Colon (tissue), 2 donors: Measurements from ENCODE around the gene TMEM132C.

ENCODE experiments used
- FAIRE-seq: peaks from 2 replicates; lab custom pipeline; 2012; peaks lifted over from hg19 to GRCh38; lab: Jason Lieb, UNC
- donor health status: control.
- donor health status: control.

The TMEM132C gene

DNA sequence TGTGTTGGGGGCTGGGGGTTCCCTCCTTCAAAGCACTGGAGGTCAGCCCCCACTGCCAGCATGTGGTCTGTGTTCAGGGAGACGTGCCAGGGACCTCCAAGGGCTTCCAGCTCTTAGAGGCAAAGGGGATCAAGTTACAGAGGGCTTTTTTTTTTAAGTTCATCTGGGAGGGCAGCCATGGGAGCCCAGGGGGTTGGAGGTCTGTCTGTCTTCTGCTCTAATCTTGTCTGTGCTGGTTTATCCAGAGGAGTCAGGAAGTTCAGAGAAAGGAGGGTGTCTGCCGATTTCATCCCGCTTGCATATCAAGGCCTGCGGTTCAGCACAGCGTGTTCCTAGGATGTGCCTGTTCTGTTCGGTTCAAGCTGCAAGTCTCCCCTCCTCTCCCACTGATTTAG lies 72.2 kb downstream of the TMEM132C start:
- FAIRE-seq, result no peak

DNA sequence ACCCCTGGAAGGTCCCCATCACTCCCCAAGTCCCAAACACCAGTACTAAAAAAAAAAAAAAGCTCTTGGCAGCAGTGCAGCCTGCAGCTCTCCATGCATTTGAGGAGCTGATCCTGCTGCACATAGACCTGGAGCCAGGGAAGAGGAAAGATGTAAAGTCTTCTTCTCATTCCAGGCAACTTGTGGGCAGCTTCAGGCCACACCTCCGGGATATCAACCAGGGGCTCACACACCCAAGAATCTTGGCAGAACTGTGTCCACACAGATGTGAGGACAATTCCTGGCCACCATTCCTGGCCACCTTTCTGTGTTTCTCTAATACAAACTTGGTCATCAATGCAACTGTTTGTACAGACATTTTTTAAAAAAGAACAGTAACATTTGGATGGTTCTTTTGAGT lies 72.7 kb downstream of the TMEM132C start:
- no peak for FAIRE-seq

DNA sequence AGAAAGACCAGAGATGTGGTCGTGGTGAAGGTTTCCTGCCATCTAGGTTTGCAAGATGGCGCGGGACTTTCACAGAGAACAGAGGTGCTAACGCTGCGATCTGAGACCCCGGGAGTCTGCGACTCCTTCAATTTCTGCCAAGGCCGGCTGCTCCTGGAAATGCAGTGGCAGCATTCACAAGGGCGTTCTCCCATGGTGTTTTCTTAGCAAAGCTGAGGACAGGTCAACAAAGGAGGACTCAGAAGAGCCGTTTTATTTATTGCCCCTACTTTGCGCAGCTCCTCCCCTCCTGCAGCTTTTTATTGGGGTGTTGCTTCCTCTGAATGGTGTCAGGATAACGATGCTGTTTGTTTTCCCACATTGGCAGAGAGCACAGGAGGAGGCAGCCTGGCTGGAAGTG lies 86.3 kb downstream of the TMEM132C start:
- FAIRE-seq, result no peak

DNA sequence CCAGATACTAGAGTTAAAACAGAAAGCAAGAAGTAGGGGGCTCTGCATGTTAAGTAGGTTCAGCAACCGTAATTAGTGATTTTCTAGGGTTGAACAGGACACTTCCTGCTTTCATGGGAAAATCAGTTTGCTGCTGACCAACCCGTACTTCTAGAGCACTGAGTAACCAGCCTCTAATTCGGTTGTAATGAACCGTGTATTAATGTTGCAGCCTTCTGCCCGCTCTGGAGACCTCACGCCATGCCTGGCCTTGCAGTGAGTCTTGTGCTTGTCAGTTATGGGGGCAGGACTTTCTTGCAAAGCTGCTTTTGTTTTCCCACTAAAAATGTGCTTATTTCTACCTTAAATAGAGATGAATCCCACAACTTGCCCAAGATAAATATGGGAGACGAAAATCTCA lies 89.6 kb downstream of the TMEM132C start:
- FAIRE-seq, result no peak

GRCh38 chr12:128361400-128361995 lies 94.5 kb downstream of the TMEM132C start:
- FAIRE-seq, result no peak

DNA sequence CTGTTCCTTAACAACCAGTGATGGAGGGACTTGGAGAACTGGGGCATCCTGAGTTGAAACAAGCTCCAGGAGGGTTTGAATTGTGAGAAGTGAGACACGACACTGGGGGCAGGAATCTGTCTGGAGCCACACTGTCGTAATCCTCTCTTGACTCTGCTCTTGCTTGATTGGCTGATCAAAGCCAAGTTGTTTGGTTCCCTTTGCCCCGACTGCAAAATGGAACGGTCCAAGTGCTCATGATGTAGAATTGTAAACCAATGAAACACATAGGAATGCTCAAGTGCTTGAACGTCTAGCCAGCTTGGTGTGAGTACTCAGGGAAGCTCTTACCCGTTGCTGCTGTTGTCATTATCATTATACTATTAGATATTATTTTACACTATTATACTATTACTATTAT lies 98.1 kb downstream of the TMEM132C start:
- FAIRE-seq, result no peak

DNA sequence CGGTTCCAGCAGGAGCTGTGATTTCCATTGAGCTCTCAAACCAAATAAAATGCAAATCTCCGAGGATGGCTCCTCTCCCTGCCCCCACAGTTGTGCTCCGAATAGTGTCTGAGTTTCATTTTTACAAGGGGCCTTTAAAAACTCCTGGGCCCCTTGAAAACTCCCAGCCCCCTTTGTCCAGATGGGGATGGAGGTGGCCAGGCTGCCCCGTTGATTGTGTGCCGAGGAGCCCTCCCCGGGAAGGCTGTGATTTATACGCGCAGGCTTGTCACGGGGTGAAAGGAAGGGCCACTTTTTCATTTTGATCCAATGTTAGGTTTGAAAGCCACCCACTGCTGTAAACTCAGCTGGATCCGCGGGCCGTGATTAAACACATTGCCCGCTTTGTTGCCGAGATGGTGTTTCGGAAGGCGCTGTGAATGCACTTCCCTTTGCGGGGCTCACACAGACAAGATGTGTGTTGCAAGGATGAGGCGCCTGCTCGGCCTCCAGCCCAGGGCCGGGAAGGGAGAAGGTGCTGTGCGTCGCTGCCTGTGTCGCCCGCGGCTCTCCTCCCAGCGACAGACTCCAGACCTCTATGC lies 98.8 kb downstream of the TMEM132C start:
- FAIRE-seq, result no peak

- FAIRE-seq, result no peak
These were observed 101.0 kb downstream of the TMEM132C start for GRCh38 chr12:128367961-128368360.

GRCh38 chr12:128381541-128381940 lies 114.6 kb downstream of the TMEM132C start:
- FAIRE-seq, result no peak

GRCh38 chr12:128381946-128382345 lies 115.0 kb downstream of the TMEM132C start:
- no peak for FAIRE-seq

GRCh38 chr12:128382946-128383345 lies 116.0 kb downstream of the TMEM132C start:
- FAIRE-seq, result no peak

- no peak for FAIRE-seq
These were observed 116.5 kb downstream of the TMEM132C start for GRCh38 chr12:128383357-128383937.

- no peak for FAIRE-seq
These were observed 118.8 kb downstream of the TMEM132C start for GRCh38 chr12:128385736-128386135.

DNA sequence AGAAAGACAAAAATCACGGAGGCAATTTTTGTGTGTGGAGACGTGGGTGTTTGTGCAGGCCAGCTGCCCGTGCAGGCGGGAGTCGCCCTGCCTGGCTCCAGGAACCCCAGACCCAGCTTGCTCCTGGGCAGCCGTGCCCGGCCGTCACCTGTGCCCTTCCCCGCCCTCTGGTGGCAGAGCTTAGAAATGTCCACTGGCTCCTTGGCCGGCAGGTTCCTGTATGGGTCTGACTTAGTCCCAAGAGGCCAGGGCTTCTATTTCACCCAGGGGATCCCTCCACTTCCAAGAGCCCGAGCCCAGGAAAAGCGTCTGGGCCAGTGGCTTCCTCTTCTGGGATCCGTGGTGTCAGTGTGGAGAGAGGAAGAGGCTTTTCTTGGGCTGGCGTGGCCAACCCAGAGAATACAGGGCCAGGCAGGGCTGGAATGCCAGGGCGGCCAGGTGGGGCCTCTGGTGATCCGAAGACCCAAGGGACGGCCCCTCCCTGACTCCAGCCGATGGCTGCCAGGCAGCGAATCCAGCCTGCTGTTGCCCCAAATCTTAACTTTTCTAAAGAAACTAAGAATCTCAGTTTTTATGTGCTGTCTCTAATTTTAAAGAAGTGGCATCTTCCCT lies 120.9 kb downstream of the TMEM132C start:
- no peak for FAIRE-seq

DNA sequence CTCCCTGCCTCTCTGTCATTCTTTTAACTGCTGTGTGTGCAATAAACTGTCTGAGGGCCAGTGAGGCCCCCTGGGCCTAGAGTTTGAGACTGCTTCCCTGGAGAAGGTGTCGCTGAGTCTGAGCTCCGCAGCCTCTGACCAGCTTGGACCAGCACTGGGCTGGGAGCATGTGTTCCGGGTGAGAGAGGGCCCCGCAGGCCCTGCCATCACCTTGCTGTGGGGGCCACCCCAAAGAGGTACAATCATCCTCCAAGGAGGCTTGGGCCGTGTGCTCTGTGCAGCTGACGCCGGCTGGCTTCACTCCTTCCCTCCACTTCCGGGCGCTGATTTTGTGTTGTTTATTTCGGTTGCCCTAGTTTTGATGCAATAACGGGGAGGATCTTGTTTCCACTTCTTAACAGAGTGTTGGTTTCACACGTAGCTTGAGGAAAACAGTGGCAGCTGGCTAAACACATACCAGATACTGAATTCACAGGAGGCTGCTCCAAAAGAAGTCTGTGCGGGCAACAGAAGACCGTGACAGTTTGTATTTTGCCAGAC lies 121.6 kb downstream of the TMEM132C start:
- FAIRE-seq, result no peak

DNA sequence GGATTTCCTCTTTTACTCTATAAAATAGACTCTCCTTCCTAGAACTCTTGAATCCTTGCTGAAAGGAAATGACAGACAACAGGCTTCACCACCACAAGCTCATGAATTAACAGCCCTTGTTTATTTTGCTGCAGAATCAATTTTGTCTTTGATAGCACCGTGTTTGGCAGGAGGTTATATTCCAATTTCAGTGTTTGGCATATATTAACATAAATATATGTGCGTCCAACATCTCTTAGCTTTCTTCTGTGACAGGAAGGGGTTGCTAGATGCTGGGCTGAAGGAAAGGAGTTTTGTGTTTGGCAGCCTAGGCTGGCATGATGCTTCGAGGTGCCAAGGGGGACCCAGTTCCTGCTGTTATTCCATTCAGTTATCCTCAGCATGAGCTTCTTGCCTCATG lies 126.4 kb downstream of the TMEM132C start:
- no peak for FAIRE-seq

DNA sequence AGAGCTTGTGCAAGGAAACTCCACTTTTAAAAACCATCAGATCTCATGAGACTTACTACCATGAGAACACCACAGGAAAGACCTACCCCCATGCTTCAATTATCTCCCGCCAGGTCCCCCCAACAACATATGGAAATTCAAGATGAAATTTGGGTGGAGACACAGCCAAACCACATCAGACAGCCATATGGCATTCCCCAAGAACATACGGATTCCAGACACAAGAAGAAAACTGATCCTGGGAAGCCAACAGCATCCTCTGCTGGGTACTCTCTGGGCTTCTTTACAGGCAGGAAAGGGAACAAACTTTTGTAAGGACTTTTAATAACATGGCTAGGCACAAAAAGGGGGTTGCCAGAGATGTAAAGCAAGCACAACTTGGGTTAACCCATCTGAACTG lies 127.2 kb downstream of the TMEM132C start:
- FAIRE-seq, result no peak

GRCh38 chr12:128399253-128399652 lies 132.3 kb downstream of the TMEM132C start:
- FAIRE-seq, result no peak

- FAIRE-seq, result no peak
These were observed 135.7 kb downstream of the TMEM132C start for GRCh38 chr12:128402486-128403243.

DNA sequence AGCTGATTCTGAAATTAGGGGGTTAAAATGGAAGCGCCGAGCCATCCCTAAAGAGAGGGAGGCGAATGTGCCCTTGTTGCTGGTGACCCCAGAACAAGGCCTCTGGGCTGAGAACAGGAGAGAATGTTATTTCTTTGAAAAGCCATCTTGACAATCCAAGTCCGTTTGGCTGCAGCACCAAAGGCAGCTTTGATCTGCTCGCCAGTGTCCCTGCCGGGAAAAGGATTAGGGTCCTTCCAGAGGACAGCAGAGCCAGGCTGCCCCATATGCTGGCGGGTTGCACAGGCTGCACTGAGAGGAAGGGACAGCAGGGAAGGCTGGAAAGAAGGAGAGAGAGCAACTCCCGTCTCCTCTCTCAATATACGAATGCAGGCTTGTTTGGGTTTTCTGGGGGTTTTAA lies 141.7 kb downstream of the TMEM132C start:
- no peak for FAIRE-seq

DNA sequence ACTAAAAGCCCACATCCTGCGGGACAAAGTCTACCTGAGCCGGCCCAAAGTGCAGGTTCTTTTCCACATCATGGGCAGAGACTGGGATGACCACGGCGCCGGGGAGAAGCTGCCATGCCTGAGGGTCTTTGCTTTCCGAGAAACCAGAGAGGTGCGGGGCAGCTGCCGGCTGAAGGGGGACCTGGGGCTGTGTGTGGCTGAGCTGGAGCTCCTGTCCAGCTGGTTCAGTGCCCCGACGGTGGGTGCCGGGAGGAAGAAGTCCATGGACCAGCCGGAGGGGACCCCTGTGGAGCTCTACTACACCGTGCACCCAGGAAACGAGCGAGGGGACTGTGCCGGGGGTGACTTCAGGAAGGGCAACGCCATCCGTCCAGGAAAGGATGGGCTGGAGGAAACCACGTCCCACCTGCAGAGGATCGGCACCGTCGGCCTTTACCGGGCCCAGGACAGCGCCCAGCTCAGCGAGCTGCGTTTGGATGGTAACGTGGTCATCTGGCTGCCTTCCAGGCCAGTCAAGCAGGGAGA lies 148.1 kb downstream of the TMEM132C start:
- FAIRE-seq, result no peak

GRCh38 chr12:128418944-128419343 lies 152.0 kb downstream of the TMEM132C start:
- no peak for FAIRE-seq
